ENCODE results near the gene KDM1B.

Gene KDM1B

GRCh38 chr6:18237167-18237566 lies 81.9 kb downstream of the KDM1B start:
- no peaks in the 10 kb centered on the region for H3K9me2 ChIP-seq (replicated peaks; ENCODE audit: low read depth, low read length)
- peaks cover 10% of the 10 kb centered on the region for H3K4me1 ChIP-seq (ENCODE audit: insufficient read depth, low read length, poor library complexity, severe bottlenecking)
- TF ChIP-seq CTCF (conservative IDR thresholded peaks at IDR 0.05; ENCODE audit: low read length) (no peak), EZH2phosphoT487 (IDR thresholded peaks at IDR 0.05; ENCODE audit: borderline replicate concordance) (no peak)
- no peak overlapping the region for H2AFZ ChIP-seq (ENCODE audit: low read length)
- no peaks in the 10 kb centered on the region for H3K27me3 ChIP-seq (ENCODE audit: insufficient read depth, low read length, poor library complexity, severe bottlenecking)
- peaks cover 82% of the 10 kb centered on the region for H3K36me3 ChIP-seq (ENCODE audit: insufficient read depth, low read length)
- H3K4me2 ChIP-seq (ENCODE audit: low read depth, low read length, poor library complexity, severe bottlenecking) = no peak overlapping the region
- no peak overlapping the region for H3K9ac ChIP-seq (ENCODE audit: low read depth, low read length, poor library complexity, severe bottlenecking)
- H3K9me3 ChIP-seq (ENCODE audit: insufficient read depth, low read depth, low read length) = no peaks in the 10 kb centered on the region; the same call in 1 of the 2 replicates
- peaks cover 38% of the 10 kb centered on the region for H4K20me1 ChIP-seq (ENCODE audit: insufficient read depth, low read length, poor library complexity, severe bottlenecking)
- H3K79me2 ChIP-seq (ENCODE audit: insufficient read depth, low read length) = peaks cover 48% of the 10 kb centered on the region
- no peak overlapping the region for H3K4me3 ChIP-seq (ENCODE audit: low read length, poor library complexity, severe bottlenecking)
- no peaks in the 10 kb centered on the region for H3F3A ChIP-seq (ENCODE audit: low read depth)

DNA sequence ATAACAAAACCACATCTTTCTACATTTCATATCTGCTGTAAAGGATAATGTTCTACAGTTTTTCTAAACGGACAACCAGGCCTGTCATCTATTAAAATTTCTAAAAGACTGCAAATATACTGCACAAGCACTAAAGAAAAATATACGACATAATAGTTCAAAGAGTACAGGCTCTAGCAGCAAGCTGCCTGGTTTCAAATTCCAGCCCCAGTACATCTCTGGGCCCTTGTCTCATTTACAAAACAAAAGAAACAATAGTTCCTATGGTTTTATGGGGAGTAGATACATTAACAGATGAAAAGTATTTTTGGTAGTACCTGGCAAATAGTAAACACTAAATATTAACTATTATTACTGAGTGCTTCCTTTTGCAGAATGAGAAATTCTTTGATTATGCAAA lies 85.0 kb downstream of the KDM1B start:
- Histone ChIP-seq H2AFZ (ENCODE audit: low read length) (no peak overlapping the region), H3K79me2 (ENCODE audit: insufficient read depth, low read length) (peaks cover 62% of the 10 kb centered on the region), H3K9ac (ENCODE audit: low read depth, low read length, poor library complexity, severe bottlenecking) (no peak overlapping the region), H3K4me1 (ENCODE audit: insufficient read depth, low read length, poor library complexity, severe bottlenecking) (peaks cover 10% of the 10 kb centered on the region), H3F3A (ENCODE audit: low read depth) (no peaks in the 10 kb centered on the region), H4K20me1 (ENCODE audit: insufficient read depth, low read length, poor library complexity, severe bottlenecking) (peaks cover 55% of the 10 kb centered on the region), H3K27me3 (ENCODE audit: insufficient read depth, low read length, poor library complexity, severe bottlenecking) (no peaks in the 10 kb centered on the region), H3K9me2 (replicated peaks; ENCODE audit: low read depth, low read length) (no peaks in the 10 kb centered on the region), H3K4me2 (ENCODE audit: low read depth, low read length, poor library complexity, severe bottlenecking) (no peak overlapping the region), H3K9me3 (ENCODE audit: insufficient read depth, low read depth, low read length) (no peaks in the 10 kb centered on the region), H3K36me3 (ENCODE audit: insufficient read depth, low read length) (peaks cover 97% of the 10 kb centered on the region), H3K4me3 (ENCODE audit: low read length, poor library complexity, severe bottlenecking) (no peak overlapping the region)
- TF ChIP-seq EZH2phosphoT487 (IDR thresholded peaks at IDR 0.05; ENCODE audit: borderline replicate concordance) = no peak
- TF ChIP-seq CTCF (conservative IDR thresholded peaks at IDR 0.05; ENCODE audit: low read length) = no peak

DNA sequence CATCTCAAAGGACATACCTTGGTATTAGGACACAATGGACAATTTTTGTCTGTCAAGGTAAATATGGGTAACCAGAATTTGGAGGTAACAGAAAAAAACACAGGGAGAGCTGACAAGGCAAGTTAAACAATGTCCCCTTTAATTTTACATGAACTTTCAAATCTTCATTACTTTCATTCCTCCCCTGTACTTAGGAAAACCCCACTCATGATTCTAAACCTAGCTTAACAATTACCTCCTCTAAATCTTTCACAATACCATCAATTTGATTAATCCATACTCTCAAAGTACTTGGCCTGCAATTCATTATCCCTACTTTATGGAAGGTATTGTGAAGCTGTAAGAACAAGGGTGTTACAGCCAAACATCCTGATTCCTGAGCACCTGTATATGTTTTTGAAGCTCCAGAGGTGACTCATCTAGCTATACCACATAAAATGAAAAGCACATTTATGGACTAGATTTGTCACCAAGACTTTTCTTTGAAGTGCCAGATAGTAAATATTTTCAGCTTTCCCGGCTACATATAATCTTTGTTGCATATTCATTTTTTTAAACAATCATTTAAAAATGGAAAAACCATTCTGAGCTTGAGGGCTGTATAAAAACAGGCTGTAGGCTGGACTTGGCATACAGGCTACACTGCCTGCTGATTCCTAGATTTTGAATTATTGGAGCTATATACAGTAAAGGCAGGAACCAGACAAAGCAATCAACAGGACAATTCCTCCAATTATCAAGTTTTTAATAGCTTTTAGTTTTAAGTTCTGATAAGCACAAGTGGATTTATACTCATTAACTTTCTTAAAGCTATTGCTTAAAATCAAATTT lies 86.2 kb downstream of the KDM1B start:
- H3K4me2 ChIP-seq (ENCODE audit: low read depth, low read length, poor library complexity, severe bottlenecking) = no peak overlapping the region
- no peaks in the 10 kb centered on the region for H3K9me2 ChIP-seq (replicated peaks; ENCODE audit: low read depth, low read length)
- no peak overlapping the region for H3K4me3 ChIP-seq (ENCODE audit: low read length, poor library complexity, severe bottlenecking)
- peaks cover 58% of the 10 kb centered on the region for H4K20me1 ChIP-seq (ENCODE audit: insufficient read depth, low read length, poor library complexity, severe bottlenecking)
- TF ChIP-seq CTCF (conservative IDR thresholded peaks at IDR 0.05; ENCODE audit: low read length) = no peak
- no peak for TF ChIP-seq EZH2phosphoT487 (IDR thresholded peaks at IDR 0.05; ENCODE audit: borderline replicate concordance)
- H3K36me3 ChIP-seq (ENCODE audit: insufficient read depth, low read length) = peaks cover 97% of the 10 kb centered on the region
- no peak overlapping the region for H3K9ac ChIP-seq (ENCODE audit: low read depth, low read length, poor library complexity, severe bottlenecking)
- no peak overlapping the region for H2AFZ ChIP-seq (ENCODE audit: low read length)
- no peaks in the 10 kb centered on the region for H3F3A ChIP-seq (ENCODE audit: low read depth)
- peaks cover 10% of the 10 kb centered on the region for H3K4me1 ChIP-seq (ENCODE audit: insufficient read depth, low read length, poor library complexity, severe bottlenecking)
- no peaks in the 10 kb centered on the region for H3K27me3 ChIP-seq (ENCODE audit: insufficient read depth, low read length, poor library complexity, severe bottlenecking)
- no peaks in the 10 kb centered on the region for H3K9me3 ChIP-seq (ENCODE audit: insufficient read depth, low read depth, low read length)
- H3K79me2 ChIP-seq (ENCODE audit: insufficient read depth, low read length) = peaks cover 73% of the 10 kb centered on the region
